Measurements from ENCODE around the gene CGREF1. TPM values are rescaled to one million over a fixed set of nuclear protein-coding genes. Genes with fewer than 3 reads are reported as not detected.
A peak's percentile ranks its signal among the peaks of the same experiment; 100 is the strongest.

CGREF1 gene
- polyA plus RNA-seq, 1 of the 3 experiments (the other 2 are of a cell fraction), result 18.3 TPM

DNA sequence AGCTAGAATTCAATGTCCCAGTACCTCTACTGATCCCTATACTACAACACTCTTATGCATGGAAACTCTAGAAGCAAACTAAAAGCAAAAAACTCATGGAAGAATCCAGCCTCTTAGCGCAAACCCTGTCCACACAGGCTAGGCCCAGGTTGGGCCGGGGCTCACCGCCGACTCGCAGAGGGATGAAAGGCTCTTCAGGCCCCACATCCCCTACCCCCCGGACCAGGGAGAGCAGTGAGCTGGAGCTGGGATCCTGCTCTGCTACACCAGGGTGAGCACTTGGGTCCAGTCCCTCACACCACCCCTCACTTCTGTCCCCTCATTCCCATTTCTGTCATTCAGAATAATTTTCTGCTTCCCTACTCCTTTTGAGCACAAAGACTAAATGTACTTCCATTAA lies 49.5 kb downstream of the CGREF1 start:
- POLR2A ChIA-PET, result interaction anchor here (1.9 to 2.2 kb wide), 2 partner anchors 18 to 34 kb away, joined by 4 to 8 read pairs; partner anchors contain the start of gene AGBL5
- H3K36me3 ChIP-seq (replicated peaks in 1 of 2; ENCODE audit: control insufficient read depth in 1 of 2, insufficient read depth in 2 of 2, low read length in 1 of 2), result peaks cover 43 to 45% of the 10 kb centered on the region in 2 experiments
- 92% methylated on average over 2 of the region's 6 CpGs for WGBS (ENCODE audit: low lambda C conversion rate)

GRCh38 chr2:27067385-27067784 lies 51.5 kb downstream of the CGREF1 start:
- CTCF ChIA-PET, result interaction anchor here (1.0 to 18.5 kb wide), 3 partner anchors 14 to 124 kb away, joined by 3 to 227 read pairs (median 107); partner anchors contain the start of genes AGBL5, EMILIN1 and KHK
- 98% methylated on average over 5 of the region's 5 CpGs for WGBS (ENCODE audit: low lambda C conversion rate)
- no peak for TF ChIP-seq USF1 (IDR thresholded peaks at IDR 0.05; ENCODE audit: borderline replicate concordance, low read depth)
- no peak for TF ChIP-seq FOXM1 (IDR thresholded peaks at IDR 0.05; ENCODE audit: low read depth)
- no peak for TF ChIP-seq CTCF (IDR thresholded peaks at IDR 0.05)
- TF ChIP-seq, protein P1, sequence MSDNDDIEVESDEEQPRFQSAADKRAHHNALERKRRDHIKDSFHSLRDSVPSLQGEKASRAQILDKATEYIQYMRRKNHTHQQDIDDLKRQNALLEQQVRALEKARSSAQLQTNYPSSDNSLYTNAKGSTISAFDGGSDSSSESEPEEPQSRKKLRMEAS (IDR thresholded peaks at IDR 0.05; ENCODE audit: low read depth), result no peak
- no peak for TF ChIP-seq PBX3 (IDR thresholded peaks at IDR 0.05)
- no peak for TF ChIP-seq FOSL2 (IDR thresholded peaks at IDR 0.05; ENCODE audit: borderline replicate concordance, low read depth)
- TF ChIP-seq RXRA (IDR thresholded peaks at IDR 0.05; ENCODE audit: borderline replicate concordance, low read depth), result no peak
- no peak for TF ChIP-seq RCOR1 (IDR thresholded peaks at IDR 0.05; ENCODE audit: low read length)
- no peak for TF ChIP-seq IRF3 (IDR thresholded peaks at IDR 0.05; ENCODE audit: low read depth, low read length)

More for the DNA sequence above, 49.5 kb downstream of the CGREF1 start:
- peaks cover 33 to 48% of the 10 kb centered on the region in 2 experiments for H3K4me1 ChIP-seq (ENCODE audit: control insufficient read depth in 1 of 2, insufficient read depth in 2 of 2, low read depth in 1 of 2, low read length in 1 of 2)
- TF ChIP-seq NRF1 (IDR thresholded peaks at IDR 0.05; ENCODE audit: low read depth, low read length) (no peak), YY1 (IDR thresholded peaks at IDR 0.05; ENCODE audit: low read depth) (no peak), RXRA (IDR thresholded peaks at IDR 0.05; ENCODE audit: borderline replicate concordance, low read depth) (no peak), IRF3 (IDR thresholded peaks at IDR 0.05; ENCODE audit: low read depth, low read length) (no peak), RAD21 (IDR thresholded peaks at IDR 0.05; ENCODE audit: low read length) (no peak), GABPA (IDR thresholded peaks at IDR 0.05; ENCODE audit: low read depth) (no peak), POLR2AphosphoS5 (IDR thresholded peaks at IDR 0.05; ENCODE audit: low read depth, low read length) (no peak), MEF2A (IDR thresholded peaks at IDR 0.05; ENCODE audit: borderline replicate concordance, low read depth) (no peak)
- TF ChIP-seq, protein P2, sequence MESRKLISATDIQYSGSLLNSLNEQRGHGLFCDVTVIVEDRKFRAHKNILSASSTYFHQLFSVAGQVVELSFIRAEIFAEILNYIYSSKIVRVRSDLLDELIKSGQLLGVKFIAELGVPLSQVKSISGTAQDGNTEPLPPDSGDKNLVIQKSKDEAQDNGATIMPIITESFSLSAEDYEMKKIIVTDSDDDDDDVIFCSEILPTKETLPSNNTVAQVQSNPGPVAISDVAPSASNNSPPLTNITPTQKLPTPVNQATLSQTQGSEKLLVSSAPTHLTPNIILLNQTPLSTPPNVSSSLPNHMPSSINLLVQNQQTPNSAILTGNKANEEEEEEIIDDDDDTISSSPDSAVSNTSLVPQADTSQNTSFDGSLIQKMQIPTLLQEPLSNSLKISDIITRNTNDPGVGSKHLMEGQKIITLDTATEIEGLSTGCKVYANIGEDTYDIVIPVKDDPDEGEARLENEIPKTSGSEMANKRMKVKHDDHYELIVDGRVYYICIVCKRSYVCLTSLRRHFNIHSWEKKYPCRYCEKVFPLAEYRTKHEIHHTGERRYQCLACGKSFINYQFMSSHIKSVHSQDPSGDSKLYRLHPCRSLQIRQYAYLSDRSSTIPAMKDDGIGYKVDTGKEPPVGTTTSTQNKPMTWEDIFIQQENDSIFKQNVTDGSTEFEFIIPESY (IDR thresholded peaks at IDR 0.05; ENCODE audit: borderline replicate concordance, low read depth), result no peak
- peaks cover 67% of the 10 kb centered on the region for H3K79me2 ChIP-seq (ENCODE audit: insufficient read depth)
- peak overlapping the region; percentile 94 for H3K9ac ChIP-seq
- no peak overlapping the region for H3K27ac ChIP-seq (ENCODE audit: low read depth in 2 of 2, low read length in 1 of 2)
- no peaks in the 10 kb centered on the region for H3K9me3 ChIP-seq
- H3K27me3 ChIP-seq (ENCODE audit: insufficient read depth), result no peaks in the 10 kb centered on the region
- CTCF ChIA-PET, result interaction anchor here (0.6 to 18.5 kb wide), 5 partner anchors 10 to 214 kb away, joined by 3 to 227 read pairs (median 9); partner anchors contain the start of genes AGBL5, EMILIN1 and KHK
- H2AFZ ChIP-seq (ENCODE audit: low read depth), result no peak overlapping the region
- H3K4me2 ChIP-seq, result peak overlapping the region; percentile 88
- H4K20me1 ChIP-seq (ENCODE audit: insufficient read depth), result peaks cover 14% of the 10 kb centered on the region
- H3K9me2 ChIP-seq, result no peaks in the 10 kb centered on the region
- peaks cover 16% of the 10 kb centered on the region for H3F3A ChIP-seq (replicated peaks; ENCODE audit: insufficient read depth)
- no peak for DNase-seq
- peak overlapping the region in 1 of 2 experiments; percentile 98; a peak in 3 of 4 replicates for H3K4me3 ChIP-seq (ENCODE audit: low read depth in 2 of 2, low read length in 1 of 2)

More at GRCh38 chr2:27067385-27067784, 51.5 kb downstream of the CGREF1 start:
- Histone ChIP-seq H2AFZ (ENCODE audit: low read depth) (no peak overlapping the region), H3K79me2 (ENCODE audit: insufficient read depth) (peaks cover 71% of the 10 kb centered on the region), H4K20me1 (ENCODE audit: insufficient read depth) (peaks cover 14% of the 10 kb centered on the region), H3K36me3 (replicated peaks in 1 of 2; ENCODE audit: control insufficient read depth in 1 of 2, insufficient read depth in 2 of 2, low read length in 1 of 2) (peaks cover 47 to 51% of the 10 kb centered on the region in 2 experiments), H3K9me3 (no peaks in the 10 kb centered on the region), H3K4me2 (no peak overlapping the region), H3F3A (replicated peaks; ENCODE audit: insufficient read depth) (peaks cover 23% of the 10 kb centered on the region), H3K9ac (no peak overlapping the region), H3K27ac (ENCODE audit: low read depth in 2 of 2, low read length in 1 of 2) (no peak overlapping the region), H3K9me2 (no peaks in the 10 kb centered on the region), H3K4me1 (ENCODE audit: control insufficient read depth in 1 of 2, insufficient read depth in 2 of 2, low read depth in 1 of 2, low read length in 1 of 2) (peaks cover 20 to 35% of the 10 kb centered on the region in 2 experiments), H3K27me3 (ENCODE audit: insufficient read depth) (no peaks in the 10 kb centered on the region), H3K4me3 (ENCODE audit: low read depth in 2 of 2, low read length in 1 of 2) (no peak overlapping the region)
- no peak for DNase-seq
- POLR2A ChIA-PET, result interaction anchor here (0.7 to 3.4 kb wide), 7 partner anchors 9 to 32 kb away, joined by 3 to 10 read pairs (median 4); partner anchors contain the start of gene AGBL5

Measured in SK-N-SH (cell line).